C4-2B (cell line): ENCODE results near the gene PARD3.

Source experiments
- CTCF ChIP-seq: fragments of 450-650 bp; conservative IDR thresholded peaks from 2 replicates; pipeline ENCODE4 v1.5.1; 2017; ENCODE audit warnings: mild to moderate bottlenecking
- ZFX ChIP-seq: fragments of 450-650 bp; IDR thresholded peaks from 2 replicates; pipeline ENCODE4 v1.6.1; 2017

GRCh38 chr10:34126371-34127151, 688.5 kb downstream of the PARD3 start:
- no peak for TF ChIP-seq CTCF
- no peak for TF ChIP-seq ZFX
